HG03460 (cell line): ENCODE data around the gene TWIST1.

Source experiments
- ATAC-seq: cut with Tn5 transposase; IDR thresholded peaks from one replicate; pipeline ENCODE4 v1.9.1; 2021; ENCODE audit not compliant: unreplicated experiment

Gene TWIST1

GRCh38 chr7:19097165-19098055 is 20.0 kb downstream of the TWIST1 start:
- no peak for ATAC-seq

GRCh38 chr7:19095353-19095860 is 22.0 kb downstream of the TWIST1 start:
- ATAC-seq, result no peak

- no peak for ATAC-seq
Measured at GRCh38 chr7:19094598-19095352, 22.7 kb downstream of the TWIST1 start.

GRCh38 chr7:19094138-19094537 is 23.3 kb downstream of the TWIST1 start:
- ATAC-seq, result no peak

- ATAC-seq, result no peak
Measured at GRCh38 chr7:19091550-19092200, 25.8 kb downstream of the TWIST1 start.

- ATAC-seq, result no peak
Measured at GRCh38 chr7:19090526-19090925, 26.9 kb downstream of the TWIST1 start.

- ATAC-seq, result no peak
Measured at GRCh38 chr7:19089797-19090196, 27.6 kb downstream of the TWIST1 start.

- no peak for ATAC-seq
Measured at GRCh38 chr7:19089378-19089777, 28.1 kb downstream of the TWIST1 start.

GRCh38 chr7:19080093-19080492 is 37.3 kb downstream of the TWIST1 start:
- ATAC-seq, result no peak

- no peak for ATAC-seq
Measured at GRCh38 chr7:19079066-19079465, 38.4 kb downstream of the TWIST1 start.

- ATAC-seq, result no peak
Measured at GRCh38 chr7:19069842-19070241, 47.6 kb downstream of the TWIST1 start.

GRCh38 chr7:19066170-19066569 is 51.3 kb downstream of the TWIST1 start:
- no peak for ATAC-seq
